ENCODE results near the gene DCHS1.

- TF ChIP-seq CTCF (IDR thresholded peaks at IDR 0.05) (no peak), POLR2A (IDR thresholded peaks at IDR 0.05) (no peak), POLR2AphosphoS5 (IDR thresholded peaks at IDR 0.05) (no peak), EP300 (IDR thresholded peaks at IDR 0.05; ENCODE audit: low read depth) (no peak)
Observed at GRCh38 chr11:6633422-6634408, 21.9 kb downstream of the DCHS1 start.
